Measurements from ENCODE around the gene SLC27A2.
"Not testable (repeated sequence)": the region's sequence is repeated elsewhere in the genome, so short reads cannot be mapped to it uniquely, and the experiment has no call there.

Gene SLC27A2

GRCh38 chr15:50168783-50169411, 13.1 kb upstream of the SLC27A2 start:
- TF ChIP-seq CREB5 (CRISPR knock-in tag; IDR thresholded peaks at IDR 0.05; ENCODE audit: low read depth) = no peak
- no peak for TF ChIP-seq CSDC2 (CRISPR knock-in tag; IDR thresholded peaks at IDR 0.05)
- ATAC-seq = no peak

- not testable (repeated sequence) for ATAC-seq
Observed at GRCh38 chr15:50172360-50172895, 9.6 kb upstream of the SLC27A2 start.

GRCh38 chr15:50176869-50177268, 5.1 kb upstream of the SLC27A2 start:
- ATAC-seq = no peak
- TF ChIP-seq CSRNP3 (CRISPR knock-in tag; IDR thresholded peaks at IDR 0.05) = no peak
- TF ChIP-seq TOX (CRISPR knock-in tag; IDR thresholded peaks at IDR 0.05; ENCODE audit: borderline replicate concordance) = no peak
- TF ChIP-seq ISL1 (CRISPR knock-in tag; IDR thresholded peaks at IDR 0.05) = no peak
- no peak for TF ChIP-seq ARNTL (CRISPR knock-in tag; IDR thresholded peaks at IDR 0.05; ENCODE audit: borderline replicate concordance, low read depth)
- TF ChIP-seq TSHZ2 (CRISPR knock-in tag; IDR thresholded peaks at IDR 0.05) = no peak
- TF ChIP-seq SNAI2 (CRISPR knock-in tag; IDR thresholded peaks at IDR 0.05) = no peak
- TF ChIP-seq PATZ1 (CRISPR knock-in tag; IDR thresholded peaks at IDR 0.05; ENCODE audit: borderline replicate concordance) = no peak
- TF ChIP-seq BACH2 (CRISPR knock-in tag; IDR thresholded peaks at IDR 0.05; ENCODE audit: borderline replicate concordance) = no peak
- no peak for TF ChIP-seq CSDC2 (CRISPR knock-in tag; IDR thresholded peaks at IDR 0.05)
- TF ChIP-seq ZFP30 (CRISPR knock-in tag; IDR thresholded peaks at IDR 0.05) = no peak
- TF ChIP-seq ZNF8 (CRISPR knock-in tag; IDR thresholded peaks at IDR 0.05) = no peak
- no peak for TF ChIP-seq CREB5 (CRISPR knock-in tag; IDR thresholded peaks at IDR 0.05; ENCODE audit: low read depth)
- TF ChIP-seq ZNF565 (CRISPR knock-in tag; conservative IDR thresholded peaks at IDR 0.05; ENCODE audit: low read depth) = no peak
- TF ChIP-seq TCF4 (CRISPR knock-in tag; IDR thresholded peaks at IDR 0.05; ENCODE audit: borderline replicate concordance) = no peak
- no peak for TF ChIP-seq POU6F1 (CRISPR knock-in tag; IDR thresholded peaks at IDR 0.05; ENCODE audit: borderline replicate concordance, low read depth)

GRCh38 chr15:50180091-50180490, 1.9 kb upstream of the SLC27A2 start:
- no peak for ATAC-seq
- TF ChIP-seq POU6F1 (CRISPR knock-in tag; IDR thresholded peaks at IDR 0.05; ENCODE audit: borderline replicate concordance, low read depth) (no peak), SNAI2 (CRISPR knock-in tag; IDR thresholded peaks at IDR 0.05) (no peak), OSR1 (CRISPR knock-in tag; IDR thresholded peaks at IDR 0.05) (no peak), ZNF565 (CRISPR knock-in tag; conservative IDR thresholded peaks at IDR 0.05; ENCODE audit: low read depth) (no peak), TSHZ2 (CRISPR knock-in tag; IDR thresholded peaks at IDR 0.05) (no peak), RARB (CRISPR knock-in tag; IDR thresholded peaks at IDR 0.05) (no peak), ZFP3 (CRISPR knock-in tag; IDR thresholded peaks at IDR 0.05) (no peak), ARNTL (CRISPR knock-in tag; IDR thresholded peaks at IDR 0.05; ENCODE audit: borderline replicate concordance, low read depth) (no peak), ZC3H10 (CRISPR knock-in tag; IDR thresholded peaks at IDR 0.05) (no peak), ISL1 (CRISPR knock-in tag; IDR thresholded peaks at IDR 0.05) (no peak)

All from SK-N-SH treated with all-trans-retinoic acid at 6 μM for 48 hours (cell line).